CD14-positive monocyte (primary cell): ENCODE results near the gene SDK1. TPM values are rescaled to one million over a fixed set of nuclear protein-coding genes. Genes with fewer than 3 reads are reported as not detected.

Experiments
- DNase-seq, 3 donors: peaks; one replicate each; pipeline ENCODE4 v3.0.0-alpha.2; 2011 to 2022
- H2AFZ ChIP-seq: 2 replicates; pipeline ENCODE4 v1.6.0; 2012; ENCODE audit warnings: mild to moderate bottlenecking, low read depth, low read length, inconsistent platforms; ENCODE audit not compliant: insufficient read depth, poor library complexity, severe bottlenecking
- H3K27ac ChIP-seq, 2 donors: 1 replicate in 1 of 2; 2 replicates in 1 of 2; pipeline ENCODE4 v1.5.1; 2012 to 2013; ENCODE audit warnings: low read length in 2 of 2, control low read depth in 1 of 2, inconsistent platforms in 1 of 2, low read depth in 1 of 2, mild to moderate bottlenecking in 1 of 2
- H3K27me3 ChIP-seq, 2 donors: one replicate each; pipeline versions ENCODE4 v1.6.0 to v1.6.1; 2011 to 2013; ENCODE audit warnings: low read length in 2 of 2; ENCODE audit not compliant: control insufficient read depth in 2 of 2, insufficient read depth in 2 of 2
- H3K36me3 ChIP-seq, 2 donors: replicated peaks in 1 of 2; 1 replicate in 1 of 2; 2 replicates in 1 of 2; pipeline versions ENCODE4 v1.5.1 to v1.6.1; 2012 to 2013; ENCODE audit warnings: low read length in 2 of 2, control low read depth in 1 of 2, inconsistent platforms in 1 of 2, mild to moderate bottlenecking in 1 of 2; ENCODE audit not compliant: insufficient read depth in 2 of 2, control insufficient read depth in 1 of 2
- H3K4me1 ChIP-seq, 2 donors: 1 replicate in 1 of 2; 2 replicates in 1 of 2; pipeline versions ENCODE4 v1.5.1 to v1.6.1; 2012 to 2013; ENCODE audit warnings: low read length in 2 of 2, control low read depth in 1 of 2, inconsistent platforms in 1 of 2, mild to moderate bottlenecking in 1 of 2, moderate library complexity in 1 of 2; ENCODE audit not compliant: insufficient read depth in 2 of 2, control insufficient read depth in 1 of 2
- H3K4me2 ChIP-seq: replicated peaks from 2 replicates; pipeline ENCODE3; 2012; ENCODE audit warnings: low read length, moderate library complexity, mild to moderate bottlenecking; ENCODE audit not compliant: poor library complexity, severe bottlenecking; ENCODE audit errors: extremely low read depth
- H3K4me3 ChIP-seq, 3 experiments: fragments of 200-600 bp in 1 of 3; sonication (generic) in 1 of 3; replicated peaks in 1 of 3; 1 replicate in 2 of 3; 2 replicates in 1 of 3; pipeline ENCODE4 v1.5.1; 2011 to 2013; ENCODE audit warnings: low read length in 3 of 3, mild to moderate bottlenecking in 3 of 3, control low read depth in 2 of 3, low read depth in 2 of 3, inconsistent platforms in 1 of 3, moderate library complexity in 1 of 3
- H3K79me2 ChIP-seq: 2 replicates; pipeline ENCODE4 v1.6.0; 2012; ENCODE audit warnings: mild to moderate bottlenecking, control low read depth, inconsistent platforms, low read length, moderate library complexity; ENCODE audit not compliant: insufficient read depth
- H3K9ac ChIP-seq: 2 replicates; pipeline ENCODE4 v1.6.0; 2017; ENCODE audit warnings: low read length, mild to moderate bottlenecking; ENCODE audit not compliant: insufficient read depth, poor library complexity, severe bottlenecking
- H3K9me3 ChIP-seq, 2 donors: replicated peaks in 1 of 2; 1 replicate in 1 of 2; 2 replicates in 1 of 2; pipeline versions ENCODE4 v1.5.1 to v1.6.1; 2012 to 2013; ENCODE audit warnings: low read length in 2 of 2, control low read depth in 1 of 2; ENCODE audit not compliant: control insufficient read depth in 1 of 2, insufficient read depth in 1 of 2
- H4K20me1 ChIP-seq: 2 replicates; pipeline ENCODE4 v1.6.0; 2012; ENCODE audit warnings: mild to moderate bottlenecking, low read length, control low read depth, moderate library complexity; ENCODE audit not compliant: insufficient read depth
- H3K27ac Mint-ChIP-seq, 7 donors: one replicate each; pipeline ENCODE4 v1.8.0; 2020; ENCODE audit warnings: mild to moderate bottlenecking in 7 of 7, mixed read lengths in 7 of 7, moderate library complexity in 6 of 7, inconsistent platforms in 2 of 7
- H3K27me3 Mint-ChIP-seq, 3 donors: one replicate each; pipeline ENCODE4 v1.8.0; 2021 to 2022; ENCODE audit warnings: low read depth in 3 of 3, mild to moderate bottlenecking in 3 of 3, mixed read lengths in 3 of 3, moderate library complexity in 3 of 3, inconsistent platforms in 1 of 3
- H3K36me3 Mint-ChIP-seq, 2 donors: one replicate each; pipeline ENCODE4 v1.8.0; 2020; ENCODE audit warnings: mixed read lengths in 2 of 2, inconsistent platforms in 1 of 2, mild to moderate bottlenecking in 1 of 2
- H3K4me1 Mint-ChIP-seq: one replicate; pipeline ENCODE4 v1.8.0; 2020; ENCODE audit warnings: mild to moderate bottlenecking, mixed read lengths
- H3K4me3 Mint-ChIP-seq, 2 donors: one replicate each; pipeline ENCODE4 v1.8.0; 2020; ENCODE audit warnings: mild to moderate bottlenecking in 2 of 2, mixed read lengths in 2 of 2, moderate library complexity in 1 of 2
- H3K9me3 Mint-ChIP-seq, 7 donors: one replicate each; pipeline ENCODE4 v1.8.0; 2020 to 2022; ENCODE audit warnings: mixed read lengths in 7 of 7, mild to moderate bottlenecking in 6 of 7, moderate library complexity in 6 of 7, inconsistent platforms in 2 of 7
- WGBS: methylation state at CpG from one replicate; pipeline ENCODE4 v1.1.5; 2013; ENCODE audit warnings: missing lambda C conversion rate; ENCODE audit not compliant: insufficient coverage; 5-methylcytosine and 5-hydroxymethylcytosine counted together
- intact Hi-C, 2 donors: fragments of 100-400 bp; cut with micrococcal nuclease; formaldehyde crosslinking; loops; one replicate each; pipeline versions ENCODE4 v1.15.0 to v1.15.1; 2023
- polyA plus RNA-seq, 3 donors: library from polyadenylated mRNA; depleted of rRNA in 1 of 3; unstranded in 2 of 3; stranded (reverse) in 1 of 3; fragments of 300-500 nt in 2 of 3; fragments of >200 nt in 1 of 3; fragmentation: Illumina TruSeq in 2 of 3; gene quantifications; 1 replicate in 2 of 3; 2 replicates in 1 of 3; pipeline ENCODE4 v1.2.3, GENCODE V29; 2012 to 2021
- TF ChIP-seq, protein P1 (sequence below): fragments of 200-600 bp; IDR thresholded peaks from one replicate; pipeline ENCODE4 v1.8.0; 2022; ENCODE audit warnings: antibody characterized with exemption, mild to moderate bottlenecking

The SDK1 gene
- polyA plus RNA-seq, 3 donors = 0.01 TPM; not detected in 2

- no peak overlapping the region for H3K4me3 Mint-ChIP-seq
- H3K27me3 ChIP-seq = no peaks in the 10 kb centered on the region
- peaks cover 0 to 14% (median 1%) of the 10 kb centered on the region in 7 donors for H3K9me3 Mint-ChIP-seq
- no peak overlapping the region for H3K4me3 ChIP-seq
- WGBS = no CpG with 5 or more reads among the region's 4 CpGs
- no peaks in the 10 kb centered on the region for H3K79me2 ChIP-seq
- H3K4me1 Mint-ChIP-seq = no peaks in the 10 kb centered on the region
- H3K4me2 ChIP-seq = no peak overlapping the region
- H2AFZ ChIP-seq = no peak overlapping the region
- H3K36me3 Mint-ChIP-seq = no peaks in the 10 kb centered on the region
- no peak overlapping the region for H3K27ac Mint-ChIP-seq
- H3K27me3 Mint-ChIP-seq = peaks cover 0 to 4% (median 2%) of the 10 kb centered on the region in 3 donors
- no peaks in the 10 kb centered on the region for H3K4me1 ChIP-seq
- intact Hi-C loops = no loop called here
- no peaks in the 10 kb centered on the region for H3K9me3 ChIP-seq
- H3K9ac ChIP-seq = no peak overlapping the region
- TF ChIP-seq, protein P1, sequence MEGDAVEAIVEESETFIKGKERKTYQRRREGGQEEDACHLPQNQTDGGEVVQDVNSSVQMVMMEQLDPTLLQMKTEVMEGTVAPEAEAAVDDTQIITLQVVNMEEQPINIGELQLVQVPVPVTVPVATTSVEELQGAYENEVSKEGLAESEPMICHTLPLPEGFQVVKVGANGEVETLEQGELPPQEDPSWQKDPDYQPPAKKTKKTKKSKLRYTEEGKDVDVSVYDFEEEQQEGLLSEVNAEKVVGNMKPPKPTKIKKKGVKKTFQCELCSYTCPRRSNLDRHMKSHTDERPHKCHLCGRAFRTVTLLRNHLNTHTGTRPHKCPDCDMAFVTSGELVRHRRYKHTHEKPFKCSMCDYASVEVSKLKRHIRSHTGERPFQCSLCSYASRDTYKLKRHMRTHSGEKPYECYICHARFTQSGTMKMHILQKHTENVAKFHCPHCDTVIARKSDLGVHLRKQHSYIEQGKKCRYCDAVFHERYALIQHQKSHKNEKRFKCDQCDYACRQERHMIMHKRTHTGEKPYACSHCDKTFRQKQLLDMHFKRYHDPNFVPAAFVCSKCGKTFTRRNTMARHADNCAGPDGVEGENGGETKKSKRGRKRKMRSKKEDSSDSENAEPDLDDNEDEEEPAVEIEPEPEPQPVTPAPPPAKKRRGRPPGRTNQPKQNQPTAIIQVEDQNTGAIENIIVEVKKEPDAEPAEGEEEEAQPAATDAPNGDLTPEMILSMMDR = no peak
- no peaks in the 10 kb centered on the region for H3K36me3 ChIP-seq
- no peak overlapping the region for H3K27ac ChIP-seq
- DNase-seq = no peak
- no peaks in the 10 kb centered on the region for H4K20me1 ChIP-seq
Observed at GRCh38 chr7:3795141-3795540, 494.1 kb downstream of the SDK1 start.

GRCh38 chr7:3795781-3796180, 494.7 kb downstream of the SDK1 start:
- no peak overlapping the region for H3K27ac ChIP-seq
- H3K36me3 ChIP-seq = no peaks in the 10 kb centered on the region
- DNase-seq = no peak
- Mint-ChIP-seq H3K36me3 (no peaks in the 10 kb centered on the region), H3K4me1 (no peaks in the 10 kb centered on the region), H3K4me3 (no peak overlapping the region), H3K27ac (no peak overlapping the region), H3K27me3 (peaks cover 0 to 2% (median 0%) of the 10 kb centered on the region in 3 donors), H3K9me3 (peaks cover 0 to 14% (median 4%) of the 10 kb centered on the region in 7 donors)
- no peaks in the 10 kb centered on the region for H3K27me3 ChIP-seq
- TF ChIP-seq, protein P1 = no peak
- no peaks in the 10 kb centered on the region for H3K4me1 ChIP-seq
- intact Hi-C loops = no loop called here
- H3K4me3 ChIP-seq = no peak overlapping the region
- no peak overlapping the region for H3K9ac ChIP-seq
- H3K9me3 ChIP-seq = no peaks in the 10 kb centered on the region
- no peaks in the 10 kb centered on the region for H3K79me2 ChIP-seq
- no peak overlapping the region for H2AFZ ChIP-seq
- no peak overlapping the region for H3K4me2 ChIP-seq
- WGBS = no CpG with 5 or more reads among the region's 3 CpGs
- H4K20me1 ChIP-seq = no peaks in the 10 kb centered on the region
